ENCODE results near the gene IRAK4. TPM values are rescaled to one million over a fixed set of nuclear protein-coding genes. Genes with fewer than 3 reads are reported as not detected.
"Not testable (repeated sequence)": the region's sequence is repeated elsewhere in the genome, so short reads cannot be mapped to it uniquely, and the experiment has no call there.

IRAK4 gene
- total RNA-seq, 1 donor from 2014 or later, result 12.1 TPM

- Mint-ChIP-seq H3K4me1 (ENCODE audit: low read depth, unreplicated experiment) (no peaks in the 10 kb centered on the region), H3K4me3 (ENCODE audit: unreplicated experiment) (no peak overlapping the region), H3K36me3 (ENCODE audit: unreplicated experiment) (no peaks in the 10 kb centered on the region), H3K9me3 (ENCODE audit: unreplicated experiment) (no peaks in the 10 kb centered on the region), H3K27me3 (ENCODE audit: unreplicated experiment) (no peaks in the 10 kb centered on the region), H3K27ac (ENCODE audit: unreplicated experiment) (no peak overlapping the region)
- no peak for TF ChIP-seq CTCF (IDR thresholded peaks at IDR 0.05; ENCODE audit: partially characterized antibody, unreplicated experiment)
- no peak for DNase-seq
These were observed 18.1 kb upstream of the IRAK4 start for GRCh38 chr12:43740511-43741100.

- peaks cover 2% of the 10 kb centered on the region for H3K27me3 Mint-ChIP-seq (ENCODE audit: unreplicated experiment)
- no peaks in the 10 kb centered on the region for H3K9me3 Mint-ChIP-seq (ENCODE audit: unreplicated experiment)
- DNase-seq, result no peak
- no peaks in the 10 kb centered on the region for H3K4me1 Mint-ChIP-seq (ENCODE audit: low read depth, unreplicated experiment)
- TF ChIP-seq CTCF (IDR thresholded peaks at IDR 0.05; ENCODE audit: partially characterized antibody, unreplicated experiment), result no peak
- no peak overlapping the region for H3K27ac Mint-ChIP-seq (ENCODE audit: unreplicated experiment)
- H3K36me3 Mint-ChIP-seq (ENCODE audit: unreplicated experiment), result no peaks in the 10 kb centered on the region
- H3K4me3 Mint-ChIP-seq (ENCODE audit: unreplicated experiment), result no peak overlapping the region
These were observed 16.6 kb upstream of the IRAK4 start for GRCh38 chr12:43742106-43742505.

GRCh38 chr12:43744826-43745225 is 13.9 kb upstream of the IRAK4 start:
- Mint-ChIP-seq H3K27ac (ENCODE audit: unreplicated experiment) (no peak overlapping the region), H3K27me3 (ENCODE audit: unreplicated experiment) (peaks cover 5% of the 10 kb centered on the region), H3K9me3 (ENCODE audit: unreplicated experiment) (no peaks in the 10 kb centered on the region), H3K4me3 (ENCODE audit: unreplicated experiment) (no peak overlapping the region), H3K4me1 (ENCODE audit: low read depth, unreplicated experiment) (no peaks in the 10 kb centered on the region), H3K36me3 (ENCODE audit: unreplicated experiment) (no peaks in the 10 kb centered on the region)
- no peak for DNase-seq
- no peak for TF ChIP-seq CTCF (IDR thresholded peaks at IDR 0.05; ENCODE audit: partially characterized antibody, unreplicated experiment)

GRCh38 chr12:43749016-43749415 is 9.7 kb upstream of the IRAK4 start:
- H3K27me3 Mint-ChIP-seq (ENCODE audit: unreplicated experiment), result peaks cover 5% of the 10 kb centered on the region
- H3K27ac Mint-ChIP-seq (ENCODE audit: unreplicated experiment), result no peak overlapping the region
- no peaks in the 10 kb centered on the region for H3K36me3 Mint-ChIP-seq (ENCODE audit: unreplicated experiment)
- no peak for TF ChIP-seq CTCF (IDR thresholded peaks at IDR 0.05; ENCODE audit: partially characterized antibody, unreplicated experiment)
- no peak overlapping the region for H3K4me3 Mint-ChIP-seq (ENCODE audit: unreplicated experiment)
- no peak for DNase-seq
- no peaks in the 10 kb centered on the region for H3K9me3 Mint-ChIP-seq (ENCODE audit: unreplicated experiment)
- H3K4me1 Mint-ChIP-seq (ENCODE audit: low read depth, unreplicated experiment), result no peaks in the 10 kb centered on the region

- no peaks in the 10 kb centered on the region for H3K4me1 Mint-ChIP-seq (ENCODE audit: low read depth, unreplicated experiment)
- no peak overlapping the region for H3K27ac Mint-ChIP-seq (ENCODE audit: unreplicated experiment)
- no peak for DNase-seq
- no peak for TF ChIP-seq CTCF (IDR thresholded peaks at IDR 0.05; ENCODE audit: partially characterized antibody, unreplicated experiment)
- no peak overlapping the region for H3K4me3 Mint-ChIP-seq (ENCODE audit: unreplicated experiment)
- H3K9me3 Mint-ChIP-seq (ENCODE audit: unreplicated experiment), result no peaks in the 10 kb centered on the region
- H3K36me3 Mint-ChIP-seq (ENCODE audit: unreplicated experiment), result no peaks in the 10 kb centered on the region
- peaks cover 5% of the 10 kb centered on the region for H3K27me3 Mint-ChIP-seq (ENCODE audit: unreplicated experiment)
These were observed 7.9 kb upstream of the IRAK4 start for GRCh38 chr12:43750814-43751213.

- H3K27ac Mint-ChIP-seq (ENCODE audit: unreplicated experiment); H3K36me3 Mint-ChIP-seq (ENCODE audit: unreplicated experiment); H3K4me3 Mint-ChIP-seq (ENCODE audit: unreplicated experiment); H3K27me3 Mint-ChIP-seq (ENCODE audit: unreplicated experiment); H3K4me1 Mint-ChIP-seq (ENCODE audit: low read depth, unreplicated experiment); H3K9me3 Mint-ChIP-seq (ENCODE audit: unreplicated experiment); DNase-seq: not testable (repeated sequence)
These were observed 7.4 kb upstream of the IRAK4 start for GRCh38 chr12:43751360-43751759.
